Midbrain (tissue), 1 donor: Measurements from ENCODE around the gene TRMT10B.
"Not testable (repeated sequence)": the region's sequence is repeated elsewhere in the genome, so short reads cannot be mapped to it uniquely, and the experiment has no call there.

ENCODE experiments used
- DNase-seq: peaks from one replicate; lab custom pipeline; 2025; lab: John Stamatoyannopoulos, UW

The TRMT10B gene

GRCh38 chr9:37801287-37801850 lies 47.8 kb downstream of the TRMT10B start:
- no peak for DNase-seq

- no peak for DNase-seq
These were observed 48.5 kb downstream of the TRMT10B start for GRCh38 chr9:37801959-37802711.

- DNase-seq, result no peak
These were observed 52.7 kb downstream of the TRMT10B start for GRCh38 chr9:37806271-37806670.

GRCh38 chr9:37809676-37810075 lies 56.1 kb downstream of the TRMT10B start:
- DNase-seq, result not testable (repeated sequence)

GRCh38 chr9:37811906-37812476 lies 58.4 kb downstream of the TRMT10B start:
- DNase-seq, result no peak

GRCh38 chr9:37812773-37813379 lies 59.3 kb downstream of the TRMT10B start:
- DNase-seq, result no peak

- DNase-seq, result no peak
These were observed 65.2 kb downstream of the TRMT10B start for GRCh38 chr9:37818849-37819248.

- no peak for DNase-seq
These were observed 66.5 kb downstream of the TRMT10B start for GRCh38 chr9:37820142-37820541.

GRCh38 chr9:37825174-37825573 lies 71.6 kb downstream of the TRMT10B start:
- DNase-seq, result not testable (repeated sequence)

- no peak for DNase-seq
These were observed 74.0 kb downstream of the TRMT10B start for GRCh38 chr9:37827483-37828165.
